ENCODE results near the gene ADK. TPM values are rescaled to one million over a fixed set of nuclear protein-coding genes. Genes with fewer than 3 reads are reported as not detected.

The ADK gene
- total and polyA plus RNA-seq, 11 donors = 20.8 to 55.5 (median 39.8) TPM

GRCh38 chr10:74104996-74105395, 46.0 kb upstream of the ADK start:
- H3K4me3 ChIP-seq = no peak overlapping the region
- TF ChIP-seq CTCF (IDR thresholded peaks at IDR 0.05) = no peak
- no peak for TF ChIP-seq POLR2A (IDR thresholded peaks at IDR 0.05)
- WGBS, 4 donors = 81 to 92% (median 86%) methylated on average over 8 of the region's 8 CpGs
- peaks cover 2 to 100% (median 98%) of the 10 kb centered on the region in 9 donors for H3K36me3 ChIP-seq
- intact Hi-C loops (cut with DNase I) = no loop called here
- ATAC-seq (no peak), DNase-seq (no peak)
- no peak overlapping the region for H3K27ac ChIP-seq
- H3K27me3 ChIP-seq = no peaks in the 10 kb centered on the region
- peaks cover 0 to 7% (median 0%) of the 10 kb centered on the region in 12 donors for H3K4me1 ChIP-seq
- H3K9me3 ChIP-seq = no peaks in the 10 kb centered on the region

GRCh38 chr10:74107391-74107790, 43.6 kb upstream of the ADK start:
- Histone ChIP-seq H3K4me3 (no peak overlapping the region), H3K36me3 (peaks cover 6 to 100% (median 100%) of the 10 kb centered on the region in 9 donors), H3K4me1 (peaks cover 0 to 11% (median 3%) of the 10 kb centered on the region in 12 donors), H3K27me3 (no peaks in the 10 kb centered on the region), H3K27ac (no peak overlapping the region), H3K9me3 (no peaks in the 10 kb centered on the region)
- no peak for TF ChIP-seq CTCF (IDR thresholded peaks at IDR 0.05)
- no peak for TF ChIP-seq POLR2A (IDR thresholded peaks at IDR 0.05)
- intact Hi-C loops (cut with DNase I) = no loop called here
- no peak for ATAC-seq
- no peak for DNase-seq
- WGBS, 4 donors = 68 to 73% (median 71%) methylated on average over 4 of the region's 4 CpGs

- no peak for DNase-seq
- ATAC-seq = no peak
- Histone ChIP-seq H3K4me1 (peaks cover 0 to 24% (median 7%) of the 10 kb centered on the region in 12 donors), H3K4me3 (no peak overlapping the region), H3K9me3 (no peaks in the 10 kb centered on the region), H3K27me3 (no peaks in the 10 kb centered on the region), H3K27ac (no peak overlapping the region), H3K36me3 (peaks cover 6 to 100% (median 98%) of the 10 kb centered on the region in 9 donors)
- TF ChIP-seq CTCF (IDR thresholded peaks at IDR 0.05) (no peak), POLR2A (IDR thresholded peaks at IDR 0.05) (no peak)
- intact Hi-C loops (cut with DNase I) = no loop called here
Observed at GRCh38 chr10:74109452-74109851, 41.6 kb upstream of the ADK start.

GRCh38 chr10:74110120-74110519, 40.9 kb upstream of the ADK start:
- no peaks in the 10 kb centered on the region for H3K9me3 ChIP-seq
- peaks cover 0 to 24% (median 7%) of the 10 kb centered on the region in 12 donors for H3K4me1 ChIP-seq
- intact Hi-C loops (cut with DNase I) = no loop called here
- 42 to 77% (median 63%) methylated on average over 1 of the region's 1 CpG for WGBS, 4 donors
- TF ChIP-seq CTCF (IDR thresholded peaks at IDR 0.05) = no peak
- TF ChIP-seq POLR2A (IDR thresholded peaks at IDR 0.05) = no peak
- no peaks in the 10 kb centered on the region for H3K27me3 ChIP-seq
- no peak for DNase-seq
- H3K36me3 ChIP-seq = peaks cover 6 to 100% (median 98%) of the 10 kb centered on the region in 9 donors
- ATAC-seq = no peak
- H3K27ac ChIP-seq = no peak overlapping the region
- no peak overlapping the region for H3K4me3 ChIP-seq

Data from heart left ventricle (tissue), 16 donors.